GM12878 (cell line): ENCODE data around the gene CNGA4. TPM values are rescaled to one million over a fixed set of nuclear protein-coding genes. Genes with fewer than 3 reads are reported as not detected.

ENCODE experiments used
- ATAC-seq: fragments of 200-7000 bp; cut with Tn5 transposase; 3 replicates; pipeline ENCODE4 v1.9.1; 2020; ENCODE audit warnings: mild to moderate bottlenecking, moderate library complexity
- BruUV-seq: library from RNA; stranded (reverse); fragments of 400-500 nt; replicated peaks from 2 replicates; lab custom pipeline; 2021; lab: Mats Ljungman, UMichigan
- CTCF ChIA-PET: fragments of 300-600 bp; sonication (Branson Sonifier 250); formaldehyde crosslinking; extraction: SDS; loops from one replicate; lab custom pipeline; 2021; ENCODE audit warnings: inconsistent platforms; lab: Yijun Ruan, JAX
- POLR2A ChIA-PET: fragments of 350-600 bp; formaldehyde crosslinking; extraction: SDS; loops from one replicate; lab custom pipeline; 2021; ENCODE audit warnings: inconsistent platforms; lab: Charles Lee
- RAD21 ChIA-PET: fragments of 300-600 bp; sonication (Branson Sonifier 250); formaldehyde crosslinking; loops from one replicate; lab custom pipeline; 2023; ENCODE audit warnings: antibody characterized with exemption; ENCODE audit not compliant: unreplicated experiment; lab: Charles Lee
- SMC1A ChIA-PET: fragments of 300-600 bp; sonication (Branson Sonifier 250); formaldehyde crosslinking; loops from one replicate; lab custom pipeline; 2023; ENCODE audit not compliant: unreplicated experiment, uncharacterized antibody; lab: Charles Lee
- DNase-seq: peaks from one replicate; pipeline ENCODE4 v3.0.0-alpha.2; 2011; ENCODE audit warnings: low read depth, low spot score
- FAIRE-seq: peaks from 3 replicates; lab custom pipeline; 2011; peaks lifted over from hg19 to GRCh38; lab: Jason Lieb, UNC
- H2AFZ ChIP-seq: 2 replicates; pipeline ENCODE4 v1.6.0; 2011; ENCODE audit warnings: low read depth, low read length, control low read depth; ENCODE audit not compliant: control insufficient read depth
- H3K27ac ChIP-seq: 2 replicates; pipeline ENCODE4 v1.5.1; 2011; ENCODE audit warnings: control low read depth; ENCODE audit not compliant: control insufficient read depth, insufficient read depth
- H3K27me3 ChIP-seq, 2 experiments: replicated peaks in 1 of 2; 2 replicates each; pipeline versions ENCODE4 v1.6.0 to v1.6.1; 2011; ENCODE audit warnings: low read length in 1 of 2; ENCODE audit not compliant: control insufficient read depth in 2 of 2, insufficient read depth in 2 of 2
- H3K36me3 ChIP-seq, 2 experiments: 2 replicates each; pipeline ENCODE4 v1.5.1; 2011; ENCODE audit warnings: low read length in 1 of 2; ENCODE audit not compliant: control insufficient read depth in 2 of 2, insufficient read depth in 2 of 2
- H3K4me1 ChIP-seq: 2 replicates; pipeline ENCODE4 v1.6.1; 2011; ENCODE audit warnings: mild to moderate bottlenecking, low read length, moderate library complexity, mixed read lengths; ENCODE audit not compliant: control insufficient read depth, insufficient read depth
- H3K4me2 ChIP-seq: 2 replicates; pipeline ENCODE4 v1.6.0; 2011; ENCODE audit warnings: control low read depth; ENCODE audit not compliant: control insufficient read depth, insufficient read depth
- H3K4me3 ChIP-seq: fragments of 200-600 bp; sonication (generic); 2 replicates; pipeline ENCODE4 v1.5.1; 2016
- H3K79me2 ChIP-seq: 2 replicates; pipeline ENCODE4 v1.6.0; 2011; ENCODE audit warnings: low read length; ENCODE audit not compliant: control insufficient read depth, insufficient read depth
- H3K9ac ChIP-seq: 2 replicates; pipeline ENCODE4 v1.8.0; 2011; ENCODE audit warnings: low read length, control low read depth, mixed read lengths; ENCODE audit not compliant: control insufficient read depth, insufficient read depth
- H3K9me3 ChIP-seq: replicated peaks from 3 replicates; pipeline ENCODE4 v1.5.1; 2011; ENCODE audit warnings: mild to moderate bottlenecking, low read length; ENCODE audit not compliant: control insufficient read depth, insufficient read depth
- H4K20me1 ChIP-seq: 2 replicates; pipeline ENCODE4 v1.6.0; 2011; ENCODE audit not compliant: control insufficient read depth, insufficient read depth
- CBFB ChIP-seq: IDR thresholded peaks from 2 replicates; pipeline ENCODE4 v1.6.1; 2016; ENCODE audit warnings: antibody characterized with exemption, low read depth
- KAT2A ChIP-seq: conservative IDR thresholded peaks from 2 replicates; pipeline ENCODE4 v1.6.1; 2011; ENCODE audit warnings: low read depth, low read length; ENCODE audit not compliant: control insufficient read depth
- MEF2A ChIP-seq: IDR thresholded peaks from 2 replicates; pipeline ENCODE4 v1.6.1; 2011; ENCODE audit warnings: low read depth, mild to moderate bottlenecking, low read length, moderate library complexity; ENCODE audit not compliant: insufficient read depth
- PAX5 ChIP-seq: IDR thresholded peaks from 2 replicates; pipeline ENCODE4 v1.6.1; 2011; ENCODE audit warnings: low read depth, low read length, borderline replicate concordance
- PML ChIP-seq: IDR thresholded peaks from 2 replicates; pipeline ENCODE4 v1.6.1; 2012; ENCODE audit warnings: low read length, inconsistent platforms
- PRDM15 ChIP-seq: fragments of 450-650 bp; formaldehyde crosslinking; IDR thresholded peaks from 2 replicates; pipeline ENCODE4 v1.4.0; 2020; ENCODE audit warnings: mild to moderate bottlenecking, moderate library complexity
- RAD21 ChIP-seq: IDR thresholded peaks from 2 replicates; pipeline ENCODE4 v1.6.1; 2011; ENCODE audit warnings: mild to moderate bottlenecking, low read depth, low read length, moderate library complexity; ENCODE audit not compliant: insufficient read depth
- SMARCA5 ChIP-seq: fragments of 450-650 bp; IDR thresholded peaks from 2 replicates; pipeline ENCODE4 v1.6.1; 2017; ENCODE audit warnings: mild to moderate bottlenecking
- STAT1 ChIP-seq: fragments of 450-650 bp; conservative IDR thresholded peaks from 2 replicates; pipeline ENCODE4 v1.6.1; 2014; ENCODE audit warnings: antibody characterized with exemption, mild to moderate bottlenecking
- TAF1 ChIP-seq: IDR thresholded peaks from 2 replicates; pipeline ENCODE4 v1.6.1; 2011; ENCODE audit warnings: mild to moderate bottlenecking, low read depth, low read length, borderline replicate concordance
- YBX1 ChIP-seq: fragments of 450-650 bp; IDR thresholded peaks from 2 replicates; pipeline ENCODE4 v1.6.1; 2016; ENCODE audit warnings: antibody characterized with exemption
- WGBS: methylation state at CpG from one replicate; pipeline ENCODE4 v1.1.6; 2016; ENCODE audit warnings: low lambda C conversion rate; ENCODE audit not compliant: insufficient replicate concordance, insufficient coverage; ENCODE audit errors: missing lambda C conversion rate; 5-methylcytosine and 5-hydroxymethylcytosine counted together
- in situ Hi-C: fragments of 300-500 bp; cut with MboI; formaldehyde crosslinking; loops from 9 replicates; pipeline ENCODE4 v1.14.3; 2018; ENCODE audit warnings: mixed read lengths
- intact Hi-C: fragments of 100-400 bp; cut with micrococcal nuclease; formaldehyde crosslinking; loops from one replicate; pipeline ENCODE4 v1.14.2; 2022; ENCODE audit not compliant: unreplicated experiment
- polyA plus RNA-seq, 11 experiments: library from polyadenylated mRNA; depleted of rRNA in 4 of 11; unstranded in 6 of 11; stranded (reverse) in 5 of 11; fragments of >200 nt; fragmentation: Nextera tagmentation in 4 of 11; fragmentation: Illumina TruSeq in 1 of 11; extraction: Ambion mirVana in 4 of 11; extraction: Trizol in 1 of 11; gene quantifications; 1 replicate in 1 of 11; 2 replicates in 10 of 11; pipeline versions ENCODE4 v1.2.1 to v1.2.3, GENCODE V29; 2011 to 2016; ENCODE audit warnings: inconsistent platforms in 2 of 11, missing spikeins in 2 of 11, low read depth in 1 of 11
- total RNA-seq, 4 experiments: library from RNA; depleted of rRNA in 3 of 4; stranded (reverse); fragments of >200 nt in 3 of 4; fragmentation: Illumina TruSeq in 1 of 4; extraction: Trizol in 1 of 4; gene quantifications; 2 replicates each; pipeline versions ENCODE4 v1.2.1 to v1.2.3, GENCODE V29; 2013 to 2021
- TF ChIP-seq, protein P1 (sequence below): fragments of 450-650 bp; IDR thresholded peaks from 2 replicates; pipeline ENCODE4 v1.6.1; 2017; ENCODE audit warnings: antibody characterized with exemption, mild to moderate bottlenecking, moderate library complexity
- TF ChIP-seq, protein P2 (sequence below): fragments of 450-650 bp; IDR thresholded peaks from 2 replicates; pipeline ENCODE4 v1.6.1; 2017; ENCODE audit warnings: mild to moderate bottlenecking, low read depth, inconsistent platforms; ENCODE audit not compliant: poor library complexity, severe bottlenecking
- TF ChIP-seq, protein P3 (sequence below): IDR thresholded peaks from 2 replicates; pipeline ENCODE4 v1.6.1; 2011; ENCODE audit warnings: borderline replicate concordance, low read depth, mild to moderate bottlenecking, moderate library complexity, low read length; ENCODE audit not compliant: insufficient read depth, poor library complexity, severe bottlenecking

CNGA4 gene
- total and polyA plus RNA-seq, 10 of the 15 experiments (the other 5 are each of a cell fraction or from before 2014, with no cell fraction given), result 0.05 to 0.26 (median 0.07) TPM; not detected in 5

- no peak for TF ChIP-seq PRDM15 (CRISPR knock-in tag)
- no peak for TF ChIP-seq STAT1
- TF ChIP-seq CBFB, result no peak
- TF ChIP-seq, protein P1, sequence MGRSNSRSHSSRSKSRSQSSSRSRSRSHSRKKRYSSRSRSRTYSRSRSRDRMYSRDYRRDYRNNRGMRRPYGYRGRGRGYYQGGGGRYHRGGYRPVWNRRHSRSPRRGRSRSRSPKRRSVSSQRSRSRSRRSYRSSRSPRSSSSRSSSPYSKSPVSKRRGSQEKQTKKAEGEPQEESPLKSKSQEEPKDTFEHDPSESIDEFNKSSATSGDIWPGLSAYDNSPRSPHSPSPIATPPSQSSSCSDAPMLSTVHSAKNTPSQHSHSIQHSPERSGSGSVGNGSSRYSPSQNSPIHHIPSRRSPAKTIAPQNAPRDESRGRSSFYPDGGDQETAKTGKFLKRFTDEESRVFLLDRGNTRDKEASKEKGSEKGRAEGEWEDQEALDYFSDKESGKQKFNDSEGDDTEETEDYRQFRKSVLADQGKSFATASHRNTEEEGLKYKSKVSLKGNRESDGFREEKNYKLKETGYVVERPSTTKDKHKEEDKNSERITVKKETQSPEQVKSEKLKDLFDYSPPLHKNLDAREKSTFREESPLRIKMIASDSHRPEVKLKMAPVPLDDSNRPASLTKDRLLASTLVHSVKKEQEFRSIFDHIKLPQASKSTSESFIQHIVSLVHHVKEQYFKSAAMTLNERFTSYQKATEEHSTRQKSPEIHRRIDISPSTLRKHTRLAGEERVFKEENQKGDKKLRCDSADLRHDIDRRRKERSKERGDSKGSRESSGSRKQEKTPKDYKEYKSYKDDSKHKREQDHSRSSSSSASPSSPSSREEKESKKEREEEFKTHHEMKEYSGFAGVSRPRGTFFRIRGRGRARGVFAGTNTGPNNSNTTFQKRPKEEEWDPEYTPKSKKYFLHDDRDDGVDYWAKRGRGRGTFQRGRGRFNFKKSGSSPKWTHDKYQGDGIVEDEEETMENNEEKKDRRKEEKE, result no peak
- no peak for TF ChIP-seq TAF1
- TF ChIP-seq, all 136 proteins: peak for 0
Observed at GRCh38 chr11:6204706-6205105, 34.2 kb upstream of the CNGA4 start (continued).

GRCh38 chr11:6205366-6205765 lies 33.5 kb upstream of the CNGA4 start, which contains the start of gene C11orf42:
Gene C11orf42 (plus strand): TSS chr11:6205557. CDS start chr11:6205616, 59 bp downstream.
- Histone ChIP-seq H3K36me3 (no peaks in the 10 kb centered on the region; a peak in 1 of 4 replicates), H3K9ac (no peak within 1 kb of the TSS), H3K79me2 (no peaks in the 10 kb centered on the region), H3K4me2 (no peak within 1 kb of the TSS), H2AFZ (no peak within 1 kb of the TSS), H3K9me3 (no peaks in the 10 kb centered on the region), H3K4me1 (peaks cover 9% of the 10 kb centered on the region), H3K4me3 (no peak within 1 kb of the TSS), H3K27me3 (no peaks in the 10 kb centered on the region), H3K27ac (no peak within 1 kb of the TSS), H4K20me1 (no peaks in the 10 kb centered on the region)
- ATAC-seq (no peak), DNase-seq (no peak), FAIRE-seq (no peak)
- in situ Hi-C loops (no loop called here), intact Hi-C loops (no loop called here)
- 89% methylated on average over 1 of the region's 1 CpG for WGBS
- ChIA-PET POLR2A (no interaction called here), CTCF (no interaction called here), SMC1A (interaction anchor here (0.7 to 2.7 kb wide), 5 partner anchors 9 to 660 kb away, joined by 3 to 12 read pairs (median 4); partner anchors contain the start of gene FHIP1B), RAD21 (no interaction called here)
- BruUV-seq, result no TSS peak
- no peak for TF ChIP-seq PML
- no peak for TF ChIP-seq MEF2A
- TF ChIP-seq RAD21, result no peak
- TF ChIP-seq, protein P2, sequence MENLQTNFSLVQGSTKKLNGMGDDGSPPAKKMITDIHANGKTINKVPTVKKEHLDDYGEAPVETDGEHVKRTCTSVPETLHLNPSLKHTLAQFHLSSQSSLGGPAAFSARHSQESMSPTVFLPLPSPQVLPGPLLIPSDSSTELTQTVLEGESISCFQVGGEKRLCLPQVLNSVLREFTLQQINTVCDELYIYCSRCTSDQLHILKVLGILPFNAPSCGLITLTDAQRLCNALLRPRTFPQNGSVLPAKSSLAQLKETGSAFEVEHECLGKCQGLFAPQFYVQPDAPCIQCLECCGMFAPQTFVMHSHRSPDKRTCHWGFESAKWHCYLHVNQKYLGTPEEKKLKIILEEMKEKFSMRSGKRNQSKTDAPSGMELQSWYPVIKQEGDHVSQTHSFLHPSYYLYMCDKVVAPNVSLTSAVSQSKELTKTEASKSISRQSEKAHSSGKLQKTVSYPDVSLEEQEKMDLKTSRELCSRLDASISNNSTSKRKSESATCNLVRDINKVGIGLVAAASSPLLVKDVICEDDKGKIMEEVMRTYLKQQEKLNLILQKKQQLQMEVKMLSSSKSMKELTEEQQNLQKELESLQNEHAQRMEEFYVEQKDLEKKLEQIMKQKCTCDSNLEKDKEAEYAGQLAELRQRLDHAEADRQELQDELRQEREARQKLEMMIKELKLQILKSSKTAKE, result no peak
- TF ChIP-seq, protein P3, sequence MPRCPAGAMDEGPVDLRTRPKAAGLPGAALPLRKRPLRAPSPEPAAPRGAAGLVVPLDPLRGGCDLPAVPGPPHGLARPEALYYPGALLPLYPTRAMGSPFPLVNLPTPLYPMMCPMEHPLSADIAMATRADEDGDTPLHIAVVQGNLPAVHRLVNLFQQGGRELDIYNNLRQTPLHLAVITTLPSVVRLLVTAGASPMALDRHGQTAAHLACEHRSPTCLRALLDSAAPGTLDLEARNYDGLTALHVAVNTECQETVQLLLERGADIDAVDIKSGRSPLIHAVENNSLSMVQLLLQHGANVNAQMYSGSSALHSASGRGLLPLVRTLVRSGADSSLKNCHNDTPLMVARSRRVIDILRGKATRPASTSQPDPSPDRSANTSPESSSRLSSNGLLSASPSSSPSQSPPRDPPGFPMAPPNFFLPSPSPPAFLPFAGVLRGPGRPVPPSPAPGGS, result no peak
- no peak for TF ChIP-seq YBX1
- no peak for TF ChIP-seq KAT2A
- no peak for TF ChIP-seq SMARCA5
- TF ChIP-seq PAX5, result no peak
